Transverse colon (tissue), 4 donors: Measurements from ENCODE around the gene MYDGF.

Experiments
- CTCF ChIP-seq, 5 experiments: fragments of 200-600 bp in 3 of 5; fragments of 450-650 bp in 2 of 5; sonication (generic) in 3 of 5; IDR thresholded peaks; 1 replicate in 2 of 5; 2 replicates in 3 of 5; pipeline ENCODE4 v1.5.1; 2016 to 2017; ENCODE audit warnings: antibody characterized with exemption in 5 of 5, inconsistent platforms in 3 of 5, mild to moderate bottlenecking in 2 of 5, moderate library complexity in 1 of 5
- EP300 ChIP-seq: sonication (generic); formaldehyde crosslinking; IDR thresholded peaks from one replicate; pipeline ENCODE4 v1.6.1; 2017; ENCODE audit warnings: antibody characterized with exemption, low read depth
- POLR2A ChIP-seq: fragments of 450-650 bp; IDR thresholded peaks from one replicate; pipeline ENCODE4 v1.6.1; 2016; ENCODE audit warnings: antibody characterized with exemption, mild to moderate bottlenecking, moderate library complexity
- POLR2AphosphoS5 ChIP-seq, 3 donors: sonication (generic); formaldehyde crosslinking; IDR thresholded peaks; one replicate each; pipeline ENCODE4 v1.6.1; 2016; ENCODE audit warnings: antibody characterized with exemption in 3 of 3

- TF ChIP-seq CTCF (IDR thresholded peaks at IDR 0.05) (no peak), POLR2A (no peak), EP300 (no peak), POLR2AphosphoS5 (IDR thresholded peaks at IDR 0.05) (no peak)
Measured at GRCh38 chr19:4693471-4694121, 23.5 kb upstream of the MYDGF start.
